HG03354 (cell line): Measurements from ENCODE around the gene PLEKHH2.
"Not testable (repeated sequence)": the region's sequence is repeated elsewhere in the genome, so short reads cannot be mapped to it uniquely, and the experiment has no call there.

Experiments used
- ATAC-seq: cut with Tn5 transposase; IDR thresholded peaks from one replicate; pipeline ENCODE4 v1.9.1; 2021; ENCODE audit warnings: mild to moderate bottlenecking; ENCODE audit not compliant: unreplicated experiment, poor library complexity, severe bottlenecking

PLEKHH2 gene

GRCh38 chr2:43637030-43637803 lies at the start of gene PLEKHH2:
PLEKHH2 (plus strand) TSS chr2:43637260; CDS start chr2:43644674, 7,414 bp downstream.
- ATAC-seq, result peak; percentile 100

GRCh38 chr2:43592443-43592842 lies 44.6 kb upstream of the PLEKHH2 start:
- no peak for ATAC-seq

GRCh38 chr2:43593254-43593653 lies 43.8 kb upstream of the PLEKHH2 start:
- no peak for ATAC-seq

GRCh38 chr2:43594875-43595274 lies 42.2 kb upstream of the PLEKHH2 start:
- no peak for ATAC-seq

DNA sequence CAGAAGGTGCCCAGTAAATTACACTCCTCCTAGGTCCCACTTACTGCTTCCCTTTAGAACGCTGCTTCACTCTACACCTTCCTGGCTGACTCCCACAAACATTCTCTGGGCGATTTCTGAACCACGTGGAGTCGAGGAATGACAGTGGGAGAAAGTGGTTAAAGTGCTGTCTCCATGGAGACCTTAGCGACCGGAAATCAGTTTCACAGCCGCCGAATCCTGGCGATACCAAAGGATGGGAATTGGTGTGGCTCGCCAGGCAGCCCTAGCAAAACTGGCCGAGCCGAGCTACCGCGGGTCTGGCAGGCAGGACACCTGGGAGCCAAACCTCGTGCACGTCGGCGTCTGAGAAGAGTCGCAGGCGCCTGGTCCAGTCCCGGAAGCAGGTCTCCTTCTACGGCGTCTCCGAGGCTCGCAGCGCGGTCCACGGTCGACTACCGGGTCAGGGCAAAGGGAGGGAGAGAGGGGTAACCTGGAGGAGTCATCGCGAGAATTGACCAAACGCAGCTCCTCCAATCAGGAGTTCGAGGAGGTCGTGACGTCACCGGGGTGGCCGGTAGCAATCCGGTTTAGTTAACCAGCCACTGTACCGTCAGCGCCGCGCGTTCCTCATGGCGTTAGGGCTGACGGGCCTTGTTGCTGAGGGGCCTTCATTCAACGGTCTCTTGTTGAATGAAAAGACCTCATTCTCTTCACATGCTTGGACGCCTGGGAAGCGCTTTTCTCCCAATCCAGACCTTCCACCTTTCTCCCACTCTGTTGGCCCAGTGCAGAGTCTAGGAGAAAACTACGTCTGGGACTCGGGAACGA lies 41.3 kb upstream of the PLEKHH2 start, which contains the start of gene THADA:
Gene THADA (minus strand): TSS at position 436 of the 810 bp plus-strand sequence. CDS start 3,646 bp downstream, outside the sequence.
- peak; percentile 98 for ATAC-seq

GRCh38 chr2:43600596-43600995 lies 36.5 kb upstream of the PLEKHH2 start:
- not testable (repeated sequence) for ATAC-seq

DNA sequence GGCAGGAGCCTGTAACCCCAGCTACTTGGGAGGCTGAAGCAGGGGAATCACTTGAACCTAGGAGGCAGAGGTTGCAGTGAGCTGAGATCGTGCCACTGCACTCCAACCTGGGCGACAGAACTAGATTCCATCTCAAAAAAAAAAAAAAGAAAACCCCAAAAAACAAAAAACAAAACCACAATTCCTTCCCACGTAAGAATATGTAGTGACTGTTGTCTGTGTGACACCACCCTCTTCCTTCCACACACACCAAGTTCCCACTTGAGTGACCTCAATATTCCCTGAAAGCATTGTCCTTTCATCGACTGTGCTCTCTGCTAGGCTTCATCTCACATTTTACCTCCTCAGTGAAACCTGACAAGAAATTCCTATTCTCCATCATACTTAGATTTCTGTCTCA lies 32.4 kb upstream of the PLEKHH2 start:
- ATAC-seq, result no peak

DNA sequence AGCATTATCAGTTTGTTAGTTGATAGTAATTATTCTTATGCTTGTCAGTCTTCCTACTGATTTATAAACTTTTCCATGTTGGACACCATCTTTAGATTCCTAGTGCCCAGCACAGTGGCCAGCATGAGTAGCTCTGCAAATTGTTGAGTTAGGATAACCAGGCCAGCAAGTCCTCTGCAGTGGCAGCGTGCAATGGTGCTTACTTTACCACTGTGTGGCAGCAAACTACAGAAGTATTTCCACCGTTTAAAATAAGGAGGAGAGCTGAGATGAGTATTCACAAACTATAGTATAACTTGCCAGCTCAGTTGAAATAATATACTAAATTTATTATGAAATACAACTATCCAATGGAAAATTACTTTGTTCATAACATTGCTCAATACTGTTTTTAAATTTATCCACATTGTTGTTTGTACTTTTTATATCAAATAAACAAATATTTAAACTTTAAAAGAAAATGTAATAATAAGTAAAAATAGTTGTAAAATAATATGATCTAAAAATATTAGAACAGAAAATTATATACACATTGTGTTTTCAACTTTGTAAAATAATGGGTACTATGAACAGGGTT lies 31.9 kb upstream of the PLEKHH2 start:
- ATAC-seq, result no peak

DNA sequence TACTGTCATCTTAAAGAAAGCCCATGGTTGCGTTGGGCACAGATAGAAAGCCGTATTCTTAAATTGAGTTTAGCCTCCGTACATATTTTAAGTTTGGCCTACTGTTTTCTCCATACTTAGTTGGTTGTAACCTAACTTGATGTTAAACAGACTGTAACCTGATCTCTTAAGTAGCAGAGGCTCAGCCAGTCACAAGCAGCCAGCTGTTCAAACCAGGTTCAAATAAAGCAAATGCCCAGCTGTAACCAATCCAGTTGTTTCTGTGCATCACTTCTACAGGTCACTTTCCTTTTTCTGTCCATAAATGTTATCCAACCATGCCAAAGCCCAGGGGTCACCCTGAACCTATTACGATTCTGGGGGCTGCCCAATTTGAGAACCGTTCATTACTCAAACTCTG lies 31.2 kb upstream of the PLEKHH2 start:
- ATAC-seq, result no peak

GRCh38 chr2:43609290-43609918 lies 27.7 kb upstream of the PLEKHH2 start:
- ATAC-seq, result peak; percentile 70

- ATAC-seq, result no peak
Observed at GRCh38 chr2:43610361-43610760, 26.7 kb upstream of the PLEKHH2 start.

DNA sequence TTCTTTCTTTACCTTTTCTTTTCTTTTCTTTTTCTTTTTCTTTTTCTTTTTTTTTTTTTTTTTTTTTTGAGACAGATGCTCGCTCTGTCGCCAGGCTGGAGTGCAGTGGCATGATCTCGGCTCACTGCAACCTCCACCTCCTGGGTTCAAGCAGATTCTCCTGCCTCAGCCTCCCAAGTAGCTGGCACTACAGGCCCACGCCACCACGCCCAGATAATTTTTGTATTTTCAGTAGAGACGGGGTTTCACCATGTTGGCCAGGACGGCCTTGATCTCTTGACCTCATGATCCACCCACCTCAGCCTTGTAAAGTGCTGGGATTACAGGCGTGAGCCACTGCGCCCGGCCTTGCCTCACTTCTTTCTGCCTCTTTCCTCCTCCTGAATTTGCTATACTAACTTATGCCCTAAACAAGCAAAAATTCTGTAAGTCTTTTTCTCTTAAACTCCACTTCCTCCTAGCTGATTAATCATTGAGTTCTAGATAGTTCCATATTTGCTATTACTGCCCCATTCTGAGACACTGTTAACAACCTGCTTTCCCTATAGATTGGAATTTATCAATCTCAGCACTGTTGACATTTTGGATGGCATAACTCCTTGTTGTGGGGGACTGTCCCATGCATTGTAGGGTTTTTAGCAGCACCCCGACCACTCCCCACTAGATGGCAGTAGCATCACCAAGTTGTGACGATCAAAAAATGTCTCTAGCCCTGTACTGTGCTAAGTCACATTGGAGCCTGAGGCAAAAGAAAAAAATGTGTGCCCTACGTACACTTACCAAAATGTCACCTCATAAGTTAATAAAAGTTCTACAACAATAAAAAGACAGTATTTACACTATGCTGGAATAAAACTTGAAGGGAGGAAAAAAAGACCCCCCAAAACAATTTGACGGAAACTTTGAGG lies 24.8 kb upstream of the PLEKHH2 start:
- no peak for ATAC-seq

DNA sequence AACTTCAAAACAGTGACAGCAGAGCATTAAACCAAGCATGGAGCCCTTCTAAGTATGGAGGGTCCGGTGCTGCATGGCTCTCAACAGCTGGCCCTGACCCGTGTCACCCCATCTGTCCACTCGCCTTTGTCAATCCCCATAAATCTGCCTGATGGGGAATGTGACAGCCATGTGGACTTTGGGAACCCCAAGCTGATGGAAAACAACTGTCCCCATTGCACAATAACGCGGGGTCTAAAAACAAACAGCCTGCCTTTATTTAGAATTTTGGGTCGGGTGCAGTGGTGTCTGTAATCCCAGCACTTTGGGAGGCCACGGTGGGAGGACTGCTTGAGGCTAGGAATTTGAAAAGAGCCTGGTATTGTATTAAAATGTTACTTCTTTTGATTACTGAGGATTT lies 24.1 kb upstream of the PLEKHH2 start:
- ATAC-seq, result no peak

DNA sequence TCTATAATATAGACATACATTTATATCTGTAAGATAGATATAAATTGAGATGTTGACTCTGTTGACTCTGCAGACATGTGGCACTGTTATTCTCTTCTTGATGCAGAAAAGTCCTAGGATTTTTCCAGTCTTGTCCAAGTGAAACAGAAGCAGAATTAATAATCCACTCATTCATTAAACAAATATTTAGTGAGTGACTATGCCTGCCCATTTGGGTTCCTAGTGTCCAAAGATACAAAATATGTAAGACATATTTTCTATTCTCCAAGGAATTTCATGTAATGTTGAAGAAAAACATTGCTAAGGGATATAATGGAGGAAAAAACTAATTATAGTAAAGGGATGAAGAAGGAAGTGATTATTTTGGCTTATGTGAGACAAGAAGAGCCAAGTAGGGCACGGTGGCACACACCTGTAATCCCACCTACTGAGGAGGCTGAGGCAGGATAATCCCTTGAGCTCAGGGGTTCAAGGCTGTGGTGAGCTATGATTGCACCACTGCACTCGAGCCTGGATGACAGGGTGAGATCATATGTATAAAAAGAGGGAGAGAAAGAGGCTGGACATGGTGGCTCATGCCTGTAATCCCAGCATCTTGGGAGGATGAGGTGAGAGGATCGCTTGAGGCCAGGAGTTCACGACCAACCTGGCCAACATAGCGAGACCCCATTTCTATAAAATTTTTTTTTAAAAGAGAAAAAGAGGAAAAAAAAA lies 19.9 kb upstream of the PLEKHH2 start:
- no peak for ATAC-seq

- ATAC-seq, result no peak
Observed at GRCh38 chr2:43619511-43619910, 17.5 kb upstream of the PLEKHH2 start.

- ATAC-seq, result no peak
Observed at GRCh38 chr2:43622931-43623451, 14.1 kb upstream of the PLEKHH2 start.

DNA sequence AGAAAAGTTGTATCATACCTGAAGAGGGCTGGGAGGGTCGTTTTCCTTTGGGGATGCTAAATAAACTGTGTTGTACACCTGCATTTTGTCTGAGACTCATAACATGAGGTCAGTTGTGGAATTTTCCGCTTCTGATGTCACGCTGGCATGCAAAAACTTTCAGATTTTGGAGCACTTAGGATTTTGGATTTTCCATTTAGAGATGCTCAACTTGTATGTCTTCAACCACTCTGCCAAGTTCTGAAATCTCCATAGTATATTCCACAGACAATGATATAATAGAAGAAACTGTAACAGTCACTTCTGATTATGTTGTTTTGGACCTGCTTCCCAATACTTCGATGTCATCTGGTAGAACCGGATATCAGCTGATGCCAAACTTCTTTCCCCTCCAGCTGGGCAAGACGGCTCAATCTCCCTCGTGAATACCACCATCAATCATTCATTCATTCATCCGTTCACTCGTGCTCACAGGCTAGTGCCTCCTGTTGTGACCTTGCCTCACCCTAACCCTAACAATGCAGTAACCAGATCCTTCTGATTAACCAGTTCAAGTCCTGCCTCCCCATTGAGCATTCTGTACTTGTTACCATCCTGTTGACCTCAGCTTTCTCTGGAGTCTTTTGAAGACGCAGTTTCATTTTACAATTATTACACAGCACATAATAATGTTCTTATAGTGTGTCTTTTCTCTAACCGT lies 5.3 kb upstream of the PLEKHH2 start:
- ATAC-seq, result no peak
